HEK293T (cell line): ENCODE results near the gene MAST2.

Experiments used
- CTCF ChIA-PET: fragments of 350-600 bp; formaldehyde crosslinking; extraction: SDS; loops from one replicate; lab custom pipeline; 2021; ENCODE audit warnings: antibody characterized with exemption, inconsistent platforms; lab: Yijun Ruan, JAX
- POLR2A ChIA-PET: fragments of 350-600 bp; formaldehyde crosslinking; extraction: SDS; loops from one replicate; lab custom pipeline; 2020; ENCODE audit warnings: antibody characterized with exemption, inconsistent platforms; lab: Yijun Ruan, JAX
- DNase-seq: peaks from one replicate; pipeline ENCODE4 v3.0.0; 2012; ENCODE audit warnings: mixed read lengths; ENCODE audit errors: extremely low spot score
- ARNT ChIP-seq: fragments of 450-650 bp; IDR thresholded peaks from 2 replicates; pipeline ENCODE4 v1.6.1; 2017; ENCODE audit warnings: mild to moderate bottlenecking
- BHLHE40 ChIP-seq: fragments of 450-650 bp; IDR thresholded peaks from 2 replicates; pipeline ENCODE4 v1.6.1; 2016; ENCODE audit warnings: mild to moderate bottlenecking, moderate library complexity, borderline replicate concordance
- CTBP1 ChIP-seq: fragments of 450-650 bp; IDR thresholded peaks from 2 replicates; pipeline ENCODE4 v1.6.1; 2016; ENCODE audit warnings: borderline replicate concordance
- ELF4 ChIP-seq: fragments of 450-650 bp; IDR thresholded peaks from 2 replicates; pipeline ENCODE4 v1.6.1; 2017; ENCODE audit warnings: antibody characterized with exemption
- FOXA1 ChIP-seq: fragments of 450-650 bp; IDR thresholded peaks from 2 replicates; pipeline ENCODE4 v1.6.1; 2016; ENCODE audit warnings: mild to moderate bottlenecking
- FOXK2 ChIP-seq: fragments of 450-650 bp; IDR thresholded peaks from 2 replicates; pipeline ENCODE4 v1.6.1; 2016; ENCODE audit warnings: mild to moderate bottlenecking
- FOXM1 ChIP-seq: fragments of 450-650 bp; IDR thresholded peaks from 2 replicates; pipeline ENCODE4 v1.6.1; 2017; ENCODE audit warnings: mild to moderate bottlenecking, borderline replicate concordance
- HDGF ChIP-seq: fragments of 450-650 bp; IDR thresholded peaks from 2 replicates; pipeline ENCODE4 v1.6.1; 2017; ENCODE audit warnings: antibody characterized with exemption, borderline replicate concordance
- L3MBTL2 ChIP-seq: fragments of 450-650 bp; conservative IDR thresholded peaks from 2 replicates; pipeline ENCODE4 v1.6.1; 2016; ENCODE audit warnings: mild to moderate bottlenecking
- LEF1 ChIP-seq: fragments of 450-650 bp; IDR thresholded peaks from 2 replicates; pipeline ENCODE4 v1.6.1; 2017; ENCODE audit warnings: mild to moderate bottlenecking, borderline replicate concordance
- NFRKB ChIP-seq: fragments of 450-650 bp; IDR thresholded peaks from 2 replicates; pipeline ENCODE4 v1.6.1; 2016; ENCODE audit warnings: mild to moderate bottlenecking, moderate library complexity
- SP1 ChIP-seq: fragments of 450-650 bp; IDR thresholded peaks from 2 replicates; pipeline ENCODE4 v1.6.1; 2017
- SUZ12 ChIP-seq: fragments of 450-650 bp; IDR thresholded peaks from 2 replicates; pipeline ENCODE4 v1.6.1; 2016; ENCODE audit warnings: mild to moderate bottlenecking
- TARDBP ChIP-seq: fragments of 450-650 bp; IDR thresholded peaks from 2 replicates; pipeline ENCODE4 v1.6.1; 2016
- ZNF384 ChIP-seq: fragments of 450-650 bp; IDR thresholded peaks from 2 replicates; pipeline ENCODE4 v1.6.1; 2016
- TF ChIP-seq, protein P1 (sequence below): fragments of 450-650 bp; IDR thresholded peaks from 2 replicates; pipeline ENCODE4 v1.6.1; 2016

The MAST2 gene

DNA sequence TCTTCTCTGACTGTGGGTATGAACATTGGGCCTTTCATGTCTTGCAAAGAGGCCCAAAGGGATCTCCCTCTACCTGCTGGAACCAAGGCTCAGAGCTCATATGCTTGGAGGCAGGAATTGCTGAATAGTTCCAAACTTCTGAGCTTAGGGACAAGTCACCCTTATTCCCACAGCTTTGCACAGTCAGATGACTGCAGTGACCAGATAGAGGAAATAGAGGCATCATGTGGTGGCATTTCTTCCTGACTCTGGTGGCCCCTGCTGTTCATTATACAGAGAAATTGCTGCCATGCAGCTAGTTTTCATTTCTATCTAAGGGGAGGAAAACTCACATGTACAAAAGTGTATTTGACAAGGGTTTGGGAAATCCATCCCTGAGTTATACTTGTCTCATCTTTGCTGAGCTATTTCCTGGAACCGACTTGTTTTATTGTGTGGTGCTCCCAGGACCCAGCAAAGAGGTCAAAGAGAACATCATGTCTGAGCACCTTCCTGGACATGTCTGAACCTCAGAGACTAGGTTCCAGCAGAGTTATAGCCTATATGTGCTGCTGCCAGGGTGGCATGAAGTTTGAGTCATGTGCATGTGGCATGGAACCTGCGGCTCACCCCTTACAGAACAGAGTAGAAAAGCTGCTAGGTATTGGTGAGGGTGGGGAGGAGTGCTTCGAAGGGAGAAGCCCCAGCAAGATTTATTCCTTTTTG lies 197.8 kb downstream of the MAST2 start:
- DNase-seq = no peak
- CTCF ChIA-PET = interaction anchor here (0.6 kb wide), 1 partner anchor 522 kb away, joined by 4 read pairs; no protein-coding TSS in a partner anchor
- POLR2A ChIA-PET = no interaction called here
- TF ChIP-seq HDGF (no peak), LEF1 (no peak), NFRKB (no peak), L3MBTL2 (no peak), ZNF384 (no peak), ARNT (no peak), FOXA1 (no peak), TARDBP (no peak), SUZ12 (no peak), CTBP1 (no peak), ELF4 (no peak), SP1 (no peak), FOXM1 (no peak), FOXK2 (no peak), BHLHE40 (no peak)
- TF ChIP-seq, protein P1, sequence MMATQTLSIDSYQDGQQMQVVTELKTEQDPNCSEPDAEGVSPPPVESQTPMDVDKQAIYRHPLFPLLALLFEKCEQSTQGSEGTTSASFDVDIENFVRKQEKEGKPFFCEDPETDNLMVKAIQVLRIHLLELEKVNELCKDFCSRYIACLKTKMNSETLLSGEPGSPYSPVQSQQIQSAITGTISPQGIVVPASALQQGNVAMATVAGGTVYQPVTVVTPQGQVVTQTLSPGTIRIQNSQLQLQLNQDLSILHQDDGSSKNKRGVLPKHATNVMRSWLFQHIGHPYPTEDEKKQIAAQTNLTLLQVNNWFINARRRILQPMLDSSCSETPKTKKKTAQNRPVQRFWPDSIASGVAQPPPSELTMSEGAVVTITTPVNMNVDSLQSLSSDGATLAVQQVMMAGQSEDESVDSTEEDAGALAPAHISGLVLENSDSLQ = no peak

DNA sequence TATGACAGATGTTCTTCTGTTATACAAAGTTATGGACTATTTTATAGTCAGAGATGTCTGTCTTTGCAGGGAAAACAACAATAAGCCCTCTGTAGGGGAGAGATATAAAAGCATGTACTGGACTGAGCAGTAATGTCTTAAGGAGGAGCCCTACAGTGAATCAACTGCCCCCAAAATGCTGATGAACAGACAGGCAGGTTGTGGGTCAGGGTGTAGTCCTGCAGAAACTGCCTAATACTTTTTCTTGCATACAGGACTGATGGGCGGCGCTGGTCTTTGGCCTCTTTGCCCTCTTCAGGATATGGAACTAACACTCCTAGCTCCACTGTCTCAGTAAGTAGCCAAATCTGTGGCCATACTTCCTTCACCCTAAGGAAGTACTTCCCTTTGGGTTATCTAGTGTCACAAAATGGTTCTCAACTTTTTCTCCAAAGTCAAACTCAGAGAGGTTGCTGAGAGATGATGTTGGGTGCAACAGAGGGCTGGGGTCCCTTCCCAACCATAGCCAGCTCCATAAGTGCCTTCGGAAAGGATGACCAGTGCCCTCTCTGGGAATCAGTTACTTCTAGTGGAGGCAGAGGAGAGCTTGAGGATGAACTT lies 199.2 kb downstream of the MAST2 start:
- ChIA-PET CTCF (no interaction called here), POLR2A (interaction anchor here (1.3 kb wide), 1 partner anchor 23 kb away, joined by 4 read pairs; no protein-coding TSS in a partner anchor)
- DNase-seq = no peak

DNA sequence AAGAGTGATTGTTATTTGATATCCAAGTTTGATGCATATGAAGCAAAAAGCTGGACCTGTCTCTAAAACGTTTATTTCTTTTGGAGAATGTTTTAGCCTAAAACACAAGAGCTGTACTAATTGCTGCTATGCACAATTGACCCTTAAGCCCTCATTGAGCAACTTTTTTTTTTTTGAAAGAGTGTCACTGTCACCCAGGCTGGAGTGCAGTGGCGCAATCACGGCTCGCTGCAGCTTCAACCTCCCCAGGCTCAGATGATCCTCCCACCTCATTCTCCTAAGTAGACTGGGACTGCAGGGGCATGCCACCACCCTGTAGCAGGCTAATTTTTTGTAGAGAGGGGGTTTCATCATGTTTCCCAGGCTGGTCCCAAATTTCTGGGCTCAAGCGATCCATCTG lies 199.9 kb downstream of the MAST2 start:
- TF ChIP-seq BHLHE40 (no peak), ARNT (no peak), CTBP1 (no peak), LEF1 (no peak), ZNF384 (no peak), NFRKB (no peak), TARDBP (no peak), L3MBTL2 (no peak), SP1 (no peak), ELF4 (no peak), SUZ12 (no peak), HDGF (no peak), FOXM1 (no peak), FOXK2 (no peak), FOXA1 (no peak)
- TF ChIP-seq, protein P1 = no peak
- DNase-seq = no peak
- ChIA-PET CTCF (no interaction called here), POLR2A (interaction anchor here (1.3 kb wide), 1 partner anchor 24 kb away, joined by 4 read pairs; no protein-coding TSS in a partner anchor)

More for the DNA sequence above, 199.2 kb downstream of the MAST2 start:
- TF ChIP-seq ARNT = no peak
- TF ChIP-seq NFRKB = no peak
- TF ChIP-seq ZNF384 = no peak
- no peak for TF ChIP-seq FOXK2
- TF ChIP-seq BHLHE40 = no peak
- TF ChIP-seq L3MBTL2 = no peak
- no peak for TF ChIP-seq ELF4
- TF ChIP-seq SP1 = no peak

DNA sequence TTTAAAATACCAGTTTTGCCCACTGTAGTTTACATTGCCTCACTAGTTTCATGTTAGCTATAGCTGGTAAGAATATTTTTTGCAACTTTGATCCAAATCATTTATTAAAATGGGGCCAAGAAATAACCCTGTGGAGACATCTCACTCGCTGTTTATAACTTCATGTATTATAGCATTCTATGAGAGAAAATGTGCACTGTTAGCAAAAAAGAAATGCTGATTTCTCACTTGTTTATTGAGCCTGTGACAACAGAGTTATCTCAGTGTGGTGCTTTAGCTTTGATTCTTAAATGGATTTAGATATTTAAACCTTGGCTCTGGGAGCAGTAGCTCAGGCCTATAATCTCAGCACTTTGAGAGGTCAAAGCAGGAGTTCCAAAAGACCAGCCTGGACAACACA lies 201.1 kb downstream of the MAST2 start:
- ChIA-PET CTCF (no interaction called here), POLR2A (no interaction called here)
- TF ChIP-seq CTBP1 = no peak
- no peak for TF ChIP-seq BHLHE40
- no peak for TF ChIP-seq L3MBTL2
- no peak for TF ChIP-seq FOXA1
- TF ChIP-seq, protein P1 = no peak
- no peak for TF ChIP-seq TARDBP
- no peak for TF ChIP-seq ZNF384
- DNase-seq = no peak

DNA sequence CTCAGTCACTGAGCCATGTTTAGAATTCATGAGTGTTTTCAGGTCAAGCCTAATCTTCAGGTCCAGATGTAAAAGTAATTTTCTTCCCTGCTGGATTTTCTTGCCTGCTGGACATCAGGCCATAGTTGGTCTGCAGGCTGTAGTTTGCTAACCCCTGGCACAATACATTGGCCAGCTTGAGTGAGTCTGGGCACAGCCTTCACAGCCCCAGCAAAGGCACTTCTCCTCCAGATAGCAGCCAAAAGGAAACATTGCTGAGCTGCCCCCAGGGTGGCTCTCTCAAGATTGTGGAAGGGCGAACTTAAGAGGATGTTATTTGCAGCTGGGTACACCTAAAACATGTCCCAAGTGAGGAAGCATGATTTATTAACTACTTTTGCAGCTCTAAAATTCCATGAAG lies 202.2 kb downstream of the MAST2 start:
- ChIA-PET CTCF (no interaction called here), POLR2A (no interaction called here)
- TF ChIP-seq SUZ12 (no peak), FOXM1 (no peak), ELF4 (no peak), FOXK2 (no peak), TARDBP (no peak), NFRKB (no peak), ZNF384 (no peak), L3MBTL2 (no peak), LEF1 (no peak)
- TF ChIP-seq, protein P1 = no peak
- no peak for DNase-seq
